ENCODE measurements around the gene C22orf15.
A peak's percentile ranks its signal among the peaks of the same experiment; 100 is the strongest.

The C22orf15 gene

GRCh38 chr22:23772649-23773473 is 10.1 kb downstream of the C22orf15 start, which contains the start of gene MMP11:
Gene MMP11 (plus strand): TSS chr22:23772849. CDS start chr22:23772871, 22 bp downstream.
- H3K4me3 Mint-ChIP-seq: peak within 1 kb of the TSS; percentile 61
- peaks cover 34% of the 10 kb centered on the region for H3K27me3 Mint-ChIP-seq
- intact Hi-C loops (cut with micrococcal nuclease): no loop called here
- no peaks in the 10 kb centered on the region for H3K9me3 Mint-ChIP-seq
- H3K36me3 Mint-ChIP-seq (ENCODE audit: low read depth): peaks cover 4% of the 10 kb centered on the region
- H3K4me1 Mint-ChIP-seq (ENCODE audit: low read depth): peaks cover 22% of the 10 kb centered on the region
- H3K27ac Mint-ChIP-seq: no peak within 1 kb of the TSS

GRCh38 chr22:23773483-23774113 is 10.8 kb downstream of the C22orf15 start:
- Mint-ChIP-seq H3K27ac (no peak overlapping the region), H3K36me3 (ENCODE audit: low read depth) (no peaks in the 10 kb centered on the region), H3K4me1 (ENCODE audit: low read depth) (peaks cover 17% of the 10 kb centered on the region), H3K4me3 (no peak overlapping the region), H3K9me3 (no peaks in the 10 kb centered on the region), H3K27me3 (peaks cover 34% of the 10 kb centered on the region)
- intact Hi-C loops (cut with micrococcal nuclease): no loop called here

GRCh38 chr22:23774114-23774921 is 11.5 kb downstream of the C22orf15 start:
- H3K9me3 Mint-ChIP-seq: no peaks in the 10 kb centered on the region
- intact Hi-C loops (cut with micrococcal nuclease): no loop called here
- no peak overlapping the region for H3K27ac Mint-ChIP-seq
- H3K4me3 Mint-ChIP-seq: no peak overlapping the region
- peaks cover 34% of the 10 kb centered on the region for H3K27me3 Mint-ChIP-seq
- H3K4me1 Mint-ChIP-seq (ENCODE audit: low read depth): peaks cover 16% of the 10 kb centered on the region
- H3K36me3 Mint-ChIP-seq (ENCODE audit: low read depth): no peaks in the 10 kb centered on the region

- no peaks in the 10 kb centered on the region for H3K36me3 Mint-ChIP-seq (ENCODE audit: low read depth)
- H3K4me3 Mint-ChIP-seq: no peak overlapping the region
- H3K9me3 Mint-ChIP-seq: no peaks in the 10 kb centered on the region
- H3K4me1 Mint-ChIP-seq (ENCODE audit: low read depth): peaks cover 16% of the 10 kb centered on the region
- no peak overlapping the region for H3K27ac Mint-ChIP-seq
- H3K27me3 Mint-ChIP-seq: peaks cover 34% of the 10 kb centered on the region
- intact Hi-C loops (cut with micrococcal nuclease): no loop called here
Measured at GRCh38 chr22:23774922-23775436, 12.2 kb downstream of the C22orf15 start.

GRCh38 chr22:23775779-23776375 is 13.1 kb downstream of the C22orf15 start:
- Mint-ChIP-seq H3K4me3 (no peak overlapping the region), H3K27ac (peak overlapping the region; percentile 7), H3K9me3 (no peaks in the 10 kb centered on the region), H3K4me1 (ENCODE audit: low read depth) (peaks cover 15% of the 10 kb centered on the region), H3K36me3 (ENCODE audit: low read depth) (no peaks in the 10 kb centered on the region), H3K27me3 (peaks cover 34% of the 10 kb centered on the region)
- intact Hi-C loops (cut with micrococcal nuclease): no loop called here

- Mint-ChIP-seq H3K4me1 (ENCODE audit: low read depth) (peaks cover 4% of the 10 kb centered on the region), H3K9me3 (no peaks in the 10 kb centered on the region), H3K36me3 (ENCODE audit: low read depth) (no peaks in the 10 kb centered on the region), H3K27me3 (peaks cover 22% of the 10 kb centered on the region), H3K4me3 (no peak overlapping the region), H3K27ac (no peak overlapping the region)
- intact Hi-C loops (cut with micrococcal nuclease): no loop called here
Measured at GRCh38 chr22:23777776-23778576, 15.2 kb downstream of the C22orf15 start.

GRCh38 chr22:23778577-23778900 is 15.7 kb downstream of the C22orf15 start:
- Mint-ChIP-seq H3K4me1 (ENCODE audit: low read depth) (no peaks in the 10 kb centered on the region), H3K4me3 (no peak overlapping the region), H3K27me3 (peaks cover 16% of the 10 kb centered on the region), H3K9me3 (no peaks in the 10 kb centered on the region), H3K36me3 (ENCODE audit: low read depth) (no peaks in the 10 kb centered on the region), H3K27ac (no peak overlapping the region)
- intact Hi-C loops (cut with micrococcal nuclease): no loop called here

- Mint-ChIP-seq H3K4me3 (no peak overlapping the region), H3K27ac (no peak overlapping the region), H3K9me3 (no peaks in the 10 kb centered on the region), H3K4me1 (ENCODE audit: low read depth) (no peaks in the 10 kb centered on the region), H3K27me3 (peaks cover 11% of the 10 kb centered on the region), H3K36me3 (ENCODE audit: low read depth) (no peaks in the 10 kb centered on the region)
- intact Hi-C loops (cut with micrococcal nuclease): no loop called here
Measured at GRCh38 chr22:23779083-23779482, 16.3 kb downstream of the C22orf15 start.

GRCh38 chr22:23779731-23780130 is 16.9 kb downstream of the C22orf15 start:
- no peak overlapping the region for H3K4me3 Mint-ChIP-seq
- no peaks in the 10 kb centered on the region for H3K9me3 Mint-ChIP-seq
- H3K36me3 Mint-ChIP-seq (ENCODE audit: low read depth): no peaks in the 10 kb centered on the region
- H3K27ac Mint-ChIP-seq: no peak overlapping the region
- no peaks in the 10 kb centered on the region for H3K4me1 Mint-ChIP-seq (ENCODE audit: low read depth)
- intact Hi-C loops (cut with micrococcal nuclease): loop anchor here (10.0 kb wide), 1 partner anchor 135 kb away; no protein-coding TSS in a partner anchor
- H3K27me3 Mint-ChIP-seq: peaks cover 8% of the 10 kb centered on the region

- Mint-ChIP-seq H3K27me3 (peaks cover 4% of the 10 kb centered on the region), H3K9me3 (no peaks in the 10 kb centered on the region), H3K36me3 (ENCODE audit: low read depth) (no peaks in the 10 kb centered on the region), H3K27ac (no peak overlapping the region), H3K4me1 (ENCODE audit: low read depth) (no peaks in the 10 kb centered on the region), H3K4me3 (no peak overlapping the region)
- intact Hi-C loops (cut with micrococcal nuclease): loop anchor here (10.0 kb wide), 1 partner anchor 135 kb away; no protein-coding TSS in a partner anchor
Measured at GRCh38 chr22:23780146-23780748, 17.5 kb downstream of the C22orf15 start.

- intact Hi-C loops (cut with micrococcal nuclease): loop anchor here (10.0 kb wide), 1 partner anchor 134 kb away; no protein-coding TSS in a partner anchor
- Mint-ChIP-seq H3K27me3 (peaks cover 4% of the 10 kb centered on the region), H3K4me1 (ENCODE audit: low read depth) (no peaks in the 10 kb centered on the region), H3K9me3 (no peaks in the 10 kb centered on the region), H3K4me3 (no peak overlapping the region), H3K27ac (no peak overlapping the region), H3K36me3 (ENCODE audit: low read depth) (no peaks in the 10 kb centered on the region)
Measured at GRCh38 chr22:23781065-23781464, 18.3 kb downstream of the C22orf15 start.

- H3K9me3 Mint-ChIP-seq: no peaks in the 10 kb centered on the region
- H3K36me3 Mint-ChIP-seq (ENCODE audit: low read depth): no peaks in the 10 kb centered on the region
- peaks cover 3% of the 10 kb centered on the region for H3K4me1 Mint-ChIP-seq (ENCODE audit: low read depth)
- intact Hi-C loops (cut with micrococcal nuclease): loop anchor here (10.0 kb wide), 1 partner anchor 133 kb away; no protein-coding TSS in a partner anchor
- H3K27me3 Mint-ChIP-seq: peaks cover 4% of the 10 kb centered on the region
- H3K4me3 Mint-ChIP-seq: no peak overlapping the region
- H3K27ac Mint-ChIP-seq: no peak overlapping the region
Measured at GRCh38 chr22:23781511-23782183, 18.9 kb downstream of the C22orf15 start.

Measured in dendritic cell treated with granulocyte-macrophage colony-stimulating factor and Interleukin-4, amounts not matched to agents 40 ng/mL and 50 ng/mL, for 4 days (primary cell).